ENCODE measurements around the gene C11orf98.

- TF ChIP-seq, protein P1, sequence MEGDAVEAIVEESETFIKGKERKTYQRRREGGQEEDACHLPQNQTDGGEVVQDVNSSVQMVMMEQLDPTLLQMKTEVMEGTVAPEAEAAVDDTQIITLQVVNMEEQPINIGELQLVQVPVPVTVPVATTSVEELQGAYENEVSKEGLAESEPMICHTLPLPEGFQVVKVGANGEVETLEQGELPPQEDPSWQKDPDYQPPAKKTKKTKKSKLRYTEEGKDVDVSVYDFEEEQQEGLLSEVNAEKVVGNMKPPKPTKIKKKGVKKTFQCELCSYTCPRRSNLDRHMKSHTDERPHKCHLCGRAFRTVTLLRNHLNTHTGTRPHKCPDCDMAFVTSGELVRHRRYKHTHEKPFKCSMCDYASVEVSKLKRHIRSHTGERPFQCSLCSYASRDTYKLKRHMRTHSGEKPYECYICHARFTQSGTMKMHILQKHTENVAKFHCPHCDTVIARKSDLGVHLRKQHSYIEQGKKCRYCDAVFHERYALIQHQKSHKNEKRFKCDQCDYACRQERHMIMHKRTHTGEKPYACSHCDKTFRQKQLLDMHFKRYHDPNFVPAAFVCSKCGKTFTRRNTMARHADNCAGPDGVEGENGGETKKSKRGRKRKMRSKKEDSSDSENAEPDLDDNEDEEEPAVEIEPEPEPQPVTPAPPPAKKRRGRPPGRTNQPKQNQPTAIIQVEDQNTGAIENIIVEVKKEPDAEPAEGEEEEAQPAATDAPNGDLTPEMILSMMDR (conservative IDR thresholded peaks at IDR 0.05 in 1 of 2, IDR thresholded peaks at IDR 0.05 in 1 of 2; ENCODE audit: extremely low read depth in 1 of 2, insufficient read depth in 1 of 2, low read depth in 1 of 2, low read length in 2 of 2) = no peak
- no peak for TF ChIP-seq EZH2 (IDR thresholded peaks at IDR 0.05; ENCODE audit: borderline replicate concordance, low read length)
Measured at GRCh38 chr11:62632492-62632891, 32.5 kb downstream of the C11orf98 start.

Data from mammary epithelial cell (primary cell).